Activated T-helper 9 cell treated with anti-CD3 and anti-CD28 coated beads, Interleukin-2, amount 50 U/mL, for 16 hours (primary cell): Measurements from ENCODE around the gene MMEL1.
"Not testable (repeated sequence)": the region's sequence is repeated elsewhere in the genome, so short reads cannot be mapped to it uniquely, and the experiment has no call there.

Source experiments
- DNase-seq: peaks from one replicate; pipeline ENCODE4 v3.0.0-alpha.2; 2020; ENCODE audit warnings: low read depth

The MMEL1 gene

GRCh38 chr1:2632561-2633361, at the start of gene MMEL1:
MMEL1 (minus strand) TSS chr1:2633016; CDS start chr1:2629484, 3,532 bp downstream.
- no peak for DNase-seq

DNA sequence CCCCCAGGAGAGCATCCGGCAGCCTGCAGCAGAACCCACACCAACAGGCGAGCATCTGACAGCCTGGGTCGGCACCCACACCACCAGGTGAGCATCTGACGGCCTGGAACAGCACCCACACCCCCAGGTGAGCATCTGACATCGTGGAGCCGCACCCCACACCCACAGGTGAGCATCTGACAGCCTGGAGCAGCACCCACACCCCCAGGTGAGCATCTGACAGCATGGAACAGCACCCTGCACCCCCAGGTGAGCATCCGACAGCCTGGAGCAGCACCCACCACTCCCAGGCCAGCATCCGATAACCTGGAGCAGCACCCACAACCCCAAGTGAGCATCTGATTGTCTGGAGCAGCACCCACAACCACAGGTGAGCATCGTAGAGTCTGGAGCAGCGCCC, 43.9 kb upstream of the MMEL1 start:
- DNase-seq, result not testable (repeated sequence)

DNA sequence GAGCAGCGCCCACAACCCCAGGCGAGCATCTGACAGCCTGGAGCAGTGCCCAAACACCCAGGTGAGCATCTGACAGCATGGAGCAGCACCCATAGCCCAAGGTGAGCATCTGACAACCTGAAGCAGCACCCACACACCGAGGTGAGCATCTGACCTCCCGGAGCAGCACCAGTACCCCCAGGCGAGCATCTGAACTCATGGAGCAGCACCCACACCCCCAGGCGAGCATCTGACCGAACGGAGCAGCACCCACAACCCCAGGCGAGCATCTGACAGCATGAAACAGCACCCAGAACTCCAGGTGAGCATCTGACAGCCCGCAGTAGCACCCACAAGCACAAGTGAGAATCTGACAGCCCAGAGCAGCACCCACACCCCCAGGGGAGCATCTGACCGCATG, 38.8 kb upstream of the MMEL1 start:
- DNase-seq, result not testable (repeated sequence)

- not testable (repeated sequence) for DNase-seq
Measured at GRCh38 chr1:2659806-2660205, 27.0 kb upstream of the MMEL1 start.

- not testable (repeated sequence) for DNase-seq
Measured at GRCh38 chr1:2657909-2658308, 25.1 kb upstream of the MMEL1 start.

GRCh38 chr1:2657124-2657523, 24.3 kb upstream of the MMEL1 start:
- DNase-seq, result not testable (repeated sequence)

- DNase-seq, result not testable (repeated sequence)
Measured at GRCh38 chr1:2655598-2656434, 23.0 kb upstream of the MMEL1 start.

- DNase-seq, result not testable (repeated sequence)
Measured at GRCh38 chr1:2654443-2654948, 21.7 kb upstream of the MMEL1 start.

DNA sequence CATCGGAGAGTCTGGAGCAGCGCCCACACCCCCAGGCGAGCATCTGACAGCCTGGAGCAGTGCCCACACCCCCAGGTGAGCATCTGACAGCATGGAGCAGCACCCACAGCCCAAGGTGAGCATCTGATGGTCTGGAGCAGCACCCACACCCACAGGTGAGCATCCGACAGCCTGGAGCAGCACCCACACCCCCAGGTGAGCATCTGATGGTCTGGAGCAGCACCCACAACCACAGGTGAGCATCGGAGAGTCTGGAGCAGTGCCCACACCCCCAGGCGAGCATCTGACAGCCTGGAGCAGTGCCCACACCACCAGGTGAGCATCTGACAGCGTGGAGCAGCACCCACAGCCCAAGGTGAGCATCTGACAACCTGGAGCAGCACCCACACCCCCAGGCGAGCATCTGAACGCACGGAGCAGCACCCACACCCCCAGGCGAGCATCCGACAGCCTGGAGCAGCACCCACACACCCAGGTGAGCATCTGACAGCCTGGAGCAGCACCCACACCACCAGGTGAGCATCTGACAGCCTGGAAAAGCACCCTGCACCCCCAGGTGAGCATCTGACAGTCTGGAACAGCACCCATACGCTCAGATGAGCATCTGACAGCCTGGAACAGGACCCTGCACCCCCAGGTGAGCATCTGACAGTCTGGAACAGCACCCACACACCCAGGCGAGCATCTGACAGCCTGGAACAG, 21.1 kb upstream of the MMEL1 start:
- peak; percentile 20 for DNase-seq

DNA sequence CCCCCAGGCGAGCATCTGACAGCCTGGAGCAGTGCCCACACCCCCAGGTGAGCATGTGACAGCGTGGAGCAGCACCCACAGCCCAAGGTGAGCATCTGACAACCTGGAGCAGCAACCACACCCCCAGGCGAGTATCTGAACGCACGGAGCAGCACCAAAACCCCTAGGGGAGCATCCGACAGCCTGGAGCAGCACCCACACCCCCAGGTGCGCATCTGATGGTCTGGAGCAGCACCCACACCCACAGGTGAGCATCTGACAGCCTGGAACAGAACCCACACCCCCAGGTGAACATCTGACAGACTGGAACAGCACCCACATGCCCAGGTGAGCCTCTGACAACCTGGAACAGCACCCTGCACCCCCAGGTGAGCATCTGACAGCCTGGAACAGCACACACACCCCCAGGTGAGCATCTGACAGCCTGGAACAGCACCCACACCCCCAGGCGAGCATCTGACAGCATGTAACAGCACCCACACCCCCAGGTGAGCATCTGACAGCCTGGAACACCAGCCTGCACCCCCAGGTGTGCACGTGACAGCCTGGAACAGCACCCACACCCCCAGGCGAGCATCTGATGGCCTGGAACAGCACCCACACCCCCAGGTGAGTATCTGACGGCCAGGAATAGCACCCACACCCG, 20.2 kb upstream of the MMEL1 start:
- not testable (repeated sequence) for DNase-seq

- not testable (repeated sequence) for DNase-seq
Measured at GRCh38 chr1:2652152-2652925, 19.5 kb upstream of the MMEL1 start.

- no peak for DNase-seq
Measured at GRCh38 chr1:2650967-2651645, 18.3 kb upstream of the MMEL1 start.

DNA sequence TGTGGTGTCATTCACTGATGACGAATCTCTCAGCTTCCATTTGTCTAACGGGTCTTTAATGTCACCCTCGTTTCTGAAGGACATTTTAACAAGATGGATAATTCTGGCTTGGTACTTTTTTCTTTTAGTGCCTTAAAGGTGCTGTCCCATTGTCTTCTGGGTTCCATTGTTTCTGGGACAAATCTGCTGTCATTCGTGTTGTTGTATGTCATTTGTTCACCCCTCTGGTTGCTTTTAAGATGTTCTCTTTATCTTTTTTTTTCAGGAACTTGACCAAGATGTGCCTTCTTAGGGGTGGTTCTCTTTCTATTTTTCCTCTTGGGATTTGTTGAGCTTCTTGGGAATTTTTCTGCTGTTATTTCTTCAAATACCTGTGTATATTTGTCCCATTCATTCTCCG, 14.0 kb upstream of the MMEL1 start:
- DNase-seq, result no peak

DNA sequence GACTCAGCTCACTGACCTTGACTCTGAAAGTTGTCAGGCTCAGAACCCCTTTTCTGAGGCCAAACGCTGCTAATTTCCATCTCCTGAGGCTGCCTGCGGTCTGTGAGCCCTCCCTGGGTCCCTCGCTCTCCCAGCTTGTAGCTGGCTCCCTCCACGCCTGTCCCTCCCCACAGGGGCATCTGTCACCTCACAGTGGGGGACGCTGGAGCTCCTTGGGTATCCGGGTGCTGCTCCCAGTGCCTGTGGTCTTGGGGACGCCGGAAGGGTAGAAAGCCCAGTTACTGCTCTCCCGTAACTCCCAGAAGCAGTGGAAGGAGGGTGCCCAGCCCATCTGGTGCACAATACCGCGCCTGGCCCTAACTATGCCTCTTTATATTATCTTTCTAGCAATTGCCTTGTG, 13.0 kb upstream of the MMEL1 start:
- no peak for DNase-seq

DNA sequence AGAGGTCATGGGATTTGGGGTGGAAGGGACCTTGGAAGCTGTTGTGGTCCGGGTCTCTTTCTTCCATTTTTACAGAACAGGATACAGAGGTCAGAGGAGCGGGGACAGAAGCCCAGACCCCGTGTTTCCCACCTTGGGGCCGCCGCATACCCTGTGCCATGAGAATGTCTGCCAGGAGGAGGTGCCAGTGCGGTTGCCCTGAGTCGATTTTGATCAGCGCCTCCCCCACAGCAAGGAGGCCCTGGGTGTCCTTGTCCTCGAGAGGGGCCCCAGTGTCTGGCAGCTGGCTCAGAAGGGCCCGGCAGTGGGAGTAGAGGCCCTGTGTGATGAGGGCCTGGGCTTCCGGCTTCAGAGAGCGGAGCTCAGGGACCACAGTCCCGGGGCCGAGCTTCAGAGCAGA, 12.3 kb upstream of the MMEL1 start:
- DNase-seq, result no peak

- DNase-seq, result no peak
Measured at GRCh38 chr1:2644591-2645101, 11.8 kb upstream of the MMEL1 start.

- no peak for DNase-seq
Measured at GRCh38 chr1:2644171-2644570, 11.4 kb upstream of the MMEL1 start.

DNA sequence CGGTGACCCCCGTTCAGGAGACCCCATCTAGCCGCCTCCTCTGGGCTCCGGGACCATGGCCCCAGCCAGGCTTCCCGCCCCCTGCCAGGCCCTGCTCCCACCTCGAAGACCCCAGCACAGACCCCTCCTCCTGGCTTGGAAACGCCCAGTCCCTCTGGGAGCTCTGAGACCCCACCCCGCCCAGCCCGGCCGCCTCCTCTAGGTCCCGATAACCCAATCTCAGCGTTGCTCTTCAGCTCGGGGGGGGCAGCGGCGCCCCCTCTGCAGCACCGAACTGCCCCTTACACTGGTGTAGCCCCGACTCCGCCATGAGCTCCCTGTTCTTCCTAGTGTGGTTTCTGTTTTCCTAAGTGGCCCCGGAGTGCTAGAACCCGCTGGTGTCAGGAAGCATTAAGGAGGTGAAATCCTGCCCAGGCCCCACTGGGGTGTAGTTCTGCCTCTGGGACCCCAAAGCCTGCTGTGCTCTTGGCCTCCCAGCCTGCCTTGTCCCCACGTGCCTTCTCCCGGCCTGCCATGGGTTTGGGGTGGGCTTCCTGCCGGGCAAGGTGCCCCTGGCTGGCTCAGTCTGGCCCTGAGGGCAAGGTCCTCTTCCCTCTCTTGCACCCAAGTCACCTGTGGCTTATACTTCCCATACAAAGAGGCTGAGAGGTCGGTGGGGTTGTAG, 10.7 kb upstream of the MMEL1 start:
- DNase-seq, result no peak

- peak; percentile 92 for DNase-seq
Measured at GRCh38 chr1:2642560-2643413, 10.0 kb upstream of the MMEL1 start.
